Loucy (cell line): Measurements from ENCODE around the gene CD80.

Experiments used
- H2AFZ ChIP-seq: fragments of 200-600 bp; sonication (generic); 2 replicates; pipeline ENCODE4 v1.6.0; 2016; ENCODE audit warnings: antibody characterized with exemption, mild to moderate bottlenecking, low read length, moderate library complexity
- H3F3A ChIP-seq: fragments of 200-600 bp; 2 replicates; pipeline ENCODE4 v1.6.0; 2016; ENCODE audit warnings: antibody characterized with exemption, low read depth, mild to moderate bottlenecking
- H3K27me3 ChIP-seq: fragments of 200-600 bp; sonication (generic); 2 replicates; pipeline ENCODE4 v1.6.1; 2014; ENCODE audit warnings: low read length, mild to moderate bottlenecking; ENCODE audit not compliant: insufficient read depth, poor library complexity, severe bottlenecking
- H3K36me3 ChIP-seq: fragments of 200-600 bp; sonication (generic); 2 replicates; pipeline ENCODE4 v1.6.1; 2016; ENCODE audit warnings: low read length; ENCODE audit not compliant: insufficient read depth
- H3K4me1 ChIP-seq: fragments of 200-600 bp; sonication (generic); 2 replicates; pipeline ENCODE4 v1.5.1; 2014; ENCODE audit warnings: low read length, mild to moderate bottlenecking; ENCODE audit not compliant: insufficient read depth, poor library complexity, severe bottlenecking
- H3K4me2 ChIP-seq: fragments of 200-600 bp; sonication (generic); 2 replicates; pipeline ENCODE4 v1.6.0; 2014; ENCODE audit warnings: antibody characterized with exemption, low read length, low read depth, mild to moderate bottlenecking; ENCODE audit not compliant: poor library complexity, severe bottlenecking
- H3K4me3 ChIP-seq: fragments of 200-600 bp; sonication (generic); 2 replicates; pipeline ENCODE4 v1.5.1; 2014; ENCODE audit warnings: low read length, mild to moderate bottlenecking, mixed read lengths; ENCODE audit not compliant: poor library complexity, severe bottlenecking
- H3K79me2 ChIP-seq: fragments of 200-600 bp; sonication (generic); 2 replicates; pipeline ENCODE4 v1.6.1; 2014; ENCODE audit warnings: low read length; ENCODE audit not compliant: insufficient read depth
- H3K9ac ChIP-seq: fragments of 200-600 bp; sonication (generic); 2 replicates; pipeline ENCODE4 v1.6.0; 2014; ENCODE audit warnings: mild to moderate bottlenecking, low read depth, low read length, moderate library complexity; ENCODE audit not compliant: poor library complexity, severe bottlenecking
- H3K9me2 ChIP-seq: fragments of 200-600 bp; sonication (generic); replicated peaks from 2 replicates; pipeline ENCODE4 v1.6.1; 2016; ENCODE audit warnings: low read depth, low read length, mixed read lengths
- H3K9me3 ChIP-seq: fragments of 200-600 bp; sonication (generic); 2 replicates; pipeline ENCODE4 v1.6.1; 2014; ENCODE audit warnings: mild to moderate bottlenecking, antibody characterized with exemption, low read length, low read depth; ENCODE audit not compliant: insufficient read depth
- H4K20me1 ChIP-seq: fragments of 200-600 bp; sonication (generic); 2 replicates; pipeline ENCODE4 v1.6.0; 2014; ENCODE audit warnings: antibody characterized with exemption, low read length, mild to moderate bottlenecking; ENCODE audit not compliant: insufficient read depth, poor library complexity, severe bottlenecking
- EZH2phosphoT487 ChIP-seq: fragments of 200-600 bp; IDR thresholded peaks from 2 replicates; pipeline ENCODE4 v1.6.1; 2018; ENCODE audit warnings: antibody characterized with exemption, mild to moderate bottlenecking, moderate library complexity, borderline replicate concordance
- TF ChIP-seq, protein P1 (sequence below): fragments of 200-600 bp; sonication (generic); conservative IDR thresholded peaks from 2 replicates; pipeline ENCODE4 v1.5.1; 2014; ENCODE audit warnings: mild to moderate bottlenecking, antibody characterized with exemption, low read length

CD80 gene

DNA sequence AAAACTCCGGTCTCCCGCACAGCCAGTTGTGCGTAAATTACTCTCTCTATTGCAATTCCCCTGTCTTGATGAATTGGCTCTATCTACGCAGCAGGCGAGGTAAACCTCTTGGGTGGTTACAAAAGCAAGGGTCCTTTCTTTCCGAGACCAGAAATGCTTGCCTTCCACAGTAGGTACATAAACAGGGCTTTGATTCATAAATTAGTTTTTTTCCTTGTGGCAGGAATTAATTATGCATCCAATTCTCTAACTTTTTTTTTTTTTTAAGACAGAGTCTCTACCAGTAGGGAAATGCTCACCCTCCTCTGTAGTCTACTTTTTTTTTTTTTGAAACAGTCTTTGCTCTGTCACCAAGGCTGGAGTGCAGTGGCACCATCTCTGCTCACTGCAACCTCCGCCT is 16.3 kb downstream of the CD80 start:
- Histone ChIP-seq H3K9me2 (no peaks in the 10 kb centered on the region), H3K9me3 (no peaks in the 10 kb centered on the region), H2AFZ (no peak overlapping the region), H3K27me3 (no peaks in the 10 kb centered on the region), H4K20me1 (no peaks in the 10 kb centered on the region), H3K4me3 (no peak overlapping the region), H3K4me2 (no peak overlapping the region), H3K4me1 (no peaks in the 10 kb centered on the region), H3F3A (no peaks in the 10 kb centered on the region), H3K79me2 (no peaks in the 10 kb centered on the region), H3K36me3 (no peaks in the 10 kb centered on the region), H3K9ac (no peak overlapping the region)
- TF ChIP-seq, protein P1, sequence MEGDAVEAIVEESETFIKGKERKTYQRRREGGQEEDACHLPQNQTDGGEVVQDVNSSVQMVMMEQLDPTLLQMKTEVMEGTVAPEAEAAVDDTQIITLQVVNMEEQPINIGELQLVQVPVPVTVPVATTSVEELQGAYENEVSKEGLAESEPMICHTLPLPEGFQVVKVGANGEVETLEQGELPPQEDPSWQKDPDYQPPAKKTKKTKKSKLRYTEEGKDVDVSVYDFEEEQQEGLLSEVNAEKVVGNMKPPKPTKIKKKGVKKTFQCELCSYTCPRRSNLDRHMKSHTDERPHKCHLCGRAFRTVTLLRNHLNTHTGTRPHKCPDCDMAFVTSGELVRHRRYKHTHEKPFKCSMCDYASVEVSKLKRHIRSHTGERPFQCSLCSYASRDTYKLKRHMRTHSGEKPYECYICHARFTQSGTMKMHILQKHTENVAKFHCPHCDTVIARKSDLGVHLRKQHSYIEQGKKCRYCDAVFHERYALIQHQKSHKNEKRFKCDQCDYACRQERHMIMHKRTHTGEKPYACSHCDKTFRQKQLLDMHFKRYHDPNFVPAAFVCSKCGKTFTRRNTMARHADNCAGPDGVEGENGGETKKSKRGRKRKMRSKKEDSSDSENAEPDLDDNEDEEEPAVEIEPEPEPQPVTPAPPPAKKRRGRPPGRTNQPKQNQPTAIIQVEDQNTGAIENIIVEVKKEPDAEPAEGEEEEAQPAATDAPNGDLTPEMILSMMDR: no peak
- no peak for TF ChIP-seq EZH2phosphoT487

DNA sequence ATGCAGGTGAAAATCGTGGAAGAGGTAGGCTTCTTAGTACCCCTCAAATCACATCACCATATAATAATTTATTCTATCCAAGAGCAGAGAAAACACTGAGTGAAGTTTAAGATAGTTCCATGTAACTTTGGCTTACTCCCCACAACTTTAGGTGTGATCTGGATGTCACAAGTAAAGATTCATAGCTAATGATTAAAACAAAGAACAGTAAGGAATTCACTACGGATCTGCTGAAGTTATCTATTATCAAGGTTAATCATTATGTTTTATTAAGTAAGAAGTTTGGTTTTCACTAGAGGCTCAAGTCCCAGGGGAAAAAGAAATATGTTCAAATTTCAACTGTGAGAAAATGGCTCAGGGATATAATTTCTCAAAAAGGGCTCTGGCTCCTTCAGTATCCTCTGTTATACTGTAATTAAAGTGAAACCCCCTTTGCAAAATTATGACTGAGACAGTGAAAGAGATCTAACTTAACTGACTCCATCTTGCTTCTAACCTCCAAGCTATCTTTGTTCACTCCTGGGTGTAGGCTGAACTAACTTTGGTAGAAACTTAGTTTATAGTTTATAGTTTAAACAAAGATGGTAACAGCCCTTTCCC is 17.1 kb downstream of the CD80 start:
- Histone ChIP-seq H4K20me1 (no peaks in the 10 kb centered on the region), H3K36me3 (no peaks in the 10 kb centered on the region), H3K4me2 (no peak overlapping the region), H2AFZ (no peak overlapping the region), H3K27me3 (no peaks in the 10 kb centered on the region), H3K4me1 (no peaks in the 10 kb centered on the region), H3F3A (no peaks in the 10 kb centered on the region), H3K4me3 (no peak overlapping the region), H3K9me3 (no peaks in the 10 kb centered on the region), H3K9ac (no peak overlapping the region), H3K9me2 (no peaks in the 10 kb centered on the region), H3K79me2 (no peaks in the 10 kb centered on the region)
- TF ChIP-seq, protein P1: no peak
- no peak for TF ChIP-seq EZH2phosphoT487

DNA sequence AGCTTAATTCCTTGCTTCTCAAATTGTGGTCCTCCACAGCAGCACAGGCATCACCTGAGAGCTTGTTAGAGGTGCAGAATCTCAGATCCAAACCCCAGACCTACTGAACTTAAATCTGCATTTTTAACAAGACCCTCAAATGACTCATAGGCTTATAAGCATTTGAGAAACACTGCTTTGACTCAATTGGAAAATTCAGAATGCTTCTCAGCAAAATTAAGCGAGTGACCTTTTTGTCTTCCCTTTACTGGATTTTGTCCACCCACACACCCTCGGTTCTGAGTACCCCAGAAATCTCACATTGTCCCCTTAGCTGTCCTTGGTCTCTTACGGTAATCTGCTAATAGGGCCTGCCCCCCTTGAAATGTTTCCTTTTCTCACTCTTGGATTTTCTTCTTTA is 17.9 kb downstream of the CD80 start:
- H3K9me3 ChIP-seq: no peaks in the 10 kb centered on the region

More for the DNA sequence above, 17.9 kb downstream of the CD80 start:
- Histone ChIP-seq H3K27me3 (no peaks in the 10 kb centered on the region), H2AFZ (no peak overlapping the region), H4K20me1 (no peaks in the 10 kb centered on the region), H3K9me2 (no peaks in the 10 kb centered on the region), H3F3A (no peaks in the 10 kb centered on the region), H3K36me3 (no peaks in the 10 kb centered on the region), H3K9ac (no peak overlapping the region), H3K4me3 (no peak overlapping the region), H3K79me2 (no peaks in the 10 kb centered on the region), H3K4me1 (no peaks in the 10 kb centered on the region), H3K4me2 (no peak overlapping the region)
- TF ChIP-seq EZH2phosphoT487: no peak
- TF ChIP-seq, protein P1: no peak
